OCI-LY7 (cell line): ENCODE measurements around the gene DNAH8. TPM values are rescaled to one million over a fixed set of nuclear protein-coding genes. Genes with fewer than 3 reads are reported as not detected.

Experiments used
- BruUV-seq: library from RNA; stranded (reverse); fragments of 400-500 nt; replicated peaks from 2 replicates; lab custom pipeline; 2021; lab: Mats Ljungman, UMichigan
- CTCF ChIA-PET: fragments of 300-600 bp; sonication (Branson Sonifier 250); formaldehyde crosslinking; loops from one replicate; lab custom pipeline; 2022; ENCODE audit warnings: antibody characterized with exemption; ENCODE audit not compliant: unreplicated experiment; lab: Charles Lee
- POLR2A ChIA-PET: fragments of 300-600 bp; sonication (Branson Sonifier 250); formaldehyde crosslinking; loops from one replicate; lab custom pipeline; 2022; ENCODE audit warnings: antibody characterized with exemption; lab: Charles Lee
- DNase-seq: peaks from one replicate; pipeline ENCODE4 v3.0.0-alpha.2; 2015; ENCODE audit warnings: low spot score
- H2AFZ ChIP-seq: fragments of 200-600 bp; sonication (generic), shearing (Covaris generic); 2 replicates; pipeline ENCODE4 v1.6.1; 2014; ENCODE audit warnings: mild to moderate bottlenecking, antibody characterized with exemption, low read length, moderate library complexity
- H3K27ac ChIP-seq: fragments of 200-600 bp; sonication (generic); 2 replicates; pipeline ENCODE4 v1.5.1; 2014; ENCODE audit warnings: mixed run types, low read depth, mild to moderate bottlenecking, moderate library complexity, low read length, inconsistent platforms; ENCODE audit not compliant: poor library complexity, severe bottlenecking
- H3K36me3 ChIP-seq: fragments of 200-600 bp; sonication (generic); 2 replicates; pipeline ENCODE4 v1.6.1; 2014; ENCODE audit warnings: mild to moderate bottlenecking, antibody characterized with exemption, low read length, moderate library complexity, mixed read lengths; ENCODE audit not compliant: insufficient read depth
- H3K4me1 ChIP-seq: fragments of 200-600 bp; sonication (generic); 2 replicates; pipeline ENCODE4 v1.5.1; 2014; ENCODE audit warnings: mild to moderate bottlenecking, low read length; ENCODE audit not compliant: insufficient read depth, poor library complexity, severe bottlenecking
- H3K4me2 ChIP-seq: fragments of 200-600 bp; sonication (generic); 2 replicates; pipeline ENCODE4 v1.6.1; 2014; ENCODE audit warnings: mild to moderate bottlenecking, low read length
- H3K4me3 ChIP-seq: fragments of 200-600 bp; sonication (generic); 2 replicates; pipeline ENCODE4 v1.5.1; 2014; ENCODE audit warnings: mild to moderate bottlenecking, low read depth, low read length; ENCODE audit not compliant: poor library complexity, severe bottlenecking
- H3K79me2 ChIP-seq: fragments of 200-600 bp; sonication (generic); 2 replicates; pipeline ENCODE4 v1.6.1; 2016; ENCODE audit warnings: low read depth, mild to moderate bottlenecking, low read length, moderate library complexity, mixed read lengths; ENCODE audit not compliant: insufficient read depth
- H3K9me2 ChIP-seq: fragments of 200-600 bp; sonication (generic); 2 replicates; pipeline ENCODE4 v1.6.1; 2016; ENCODE audit warnings: mild to moderate bottlenecking, low read length, mixed read lengths; ENCODE audit not compliant: insufficient read depth
- H3K9me3 ChIP-seq: fragments of 200-600 bp; sonication (generic); 2 replicates; pipeline ENCODE4 v1.6.1; 2014; ENCODE audit warnings: mild to moderate bottlenecking, mixed run types, low read length, mixed read lengths
- H4K20me1 ChIP-seq: fragments of 200-600 bp; sonication (generic); 2 replicates; pipeline ENCODE4 v1.6.1; 2014; ENCODE audit warnings: mild to moderate bottlenecking, antibody characterized with exemption, low read length, moderate library complexity, mixed read lengths; ENCODE audit not compliant: insufficient read depth
- CTCF ChIP-seq: fragments of 200-600 bp; sonication (generic); conservative IDR thresholded peaks from 2 replicates; pipeline ENCODE4 v1.5.1; 2014; ENCODE audit warnings: mild to moderate bottlenecking, antibody characterized with exemption, low read length, moderate library complexity, mixed read lengths
- EZH2phosphoT487 ChIP-seq: fragments of 200-600 bp; sonication (generic); IDR thresholded peaks from 2 replicates; pipeline ENCODE4 v1.6.1; 2018; ENCODE audit warnings: low read depth, borderline replicate concordance, mild to moderate bottlenecking, mixed run types, antibody characterized with exemption, low read length, moderate library complexity, mixed read lengths
- intact Hi-C: fragments of 100-400 bp; cut with micrococcal nuclease; formaldehyde crosslinking; loops from one replicate; pipeline ENCODE4 v1.10.0; 2022; ENCODE audit not compliant: unreplicated experiment
- total RNA-seq, 2 experiments: library from RNA; depleted of rRNA in 1 of 2; stranded (reverse); fragments of >200 nt in 1 of 2; shearing (Covaris generic) in 1 of 2; gene quantifications; 2 replicates each; pipeline ENCODE4 v1.2.3, GENCODE V29; 2014 to 2022

The DNAH8 gene
- total RNA-seq, 2 experiments from 2014 or later, result not detected

GRCh38 chr6:39043776-39044175 is 328.7 kb downstream of the DNAH8 start:
- ChIA-PET CTCF (no interaction called here), POLR2A (interaction anchor here (0.7 kb wide), 1 partner anchor 149 kb away, joined by 3 read pairs; no protein-coding TSS in a partner anchor)
- Histone ChIP-seq H3K4me2 (no peak overlapping the region), H2AFZ (no peak overlapping the region), H3K27ac (no peak overlapping the region), H3K9me2 (no peaks in the 10 kb centered on the region), H3K4me3 (no peak overlapping the region), H4K20me1 (no peaks in the 10 kb centered on the region), H3K36me3 (no peaks in the 10 kb centered on the region), H3K9me3 (no peaks in the 10 kb centered on the region), H3K4me1 (no peaks in the 10 kb centered on the region), H3K79me2 (no peaks in the 10 kb centered on the region)
- no peak for DNase-seq
- BruUV-seq, result no TSS peak
- intact Hi-C loops, result no loop called here
- TF ChIP-seq EZH2phosphoT487 (no peak), CTCF (no peak)

- H3K9me2 ChIP-seq, result no peaks in the 10 kb centered on the region
- DNase-seq, result no peak
- no peaks in the 10 kb centered on the region for H3K36me3 ChIP-seq
- no peaks in the 10 kb centered on the region for H4K20me1 ChIP-seq
- intact Hi-C loops, result no loop called here
- no peaks in the 10 kb centered on the region for H3K9me3 ChIP-seq
- TF ChIP-seq CTCF (no peak), EZH2phosphoT487 (no peak)
- H3K27ac ChIP-seq, result no peak overlapping the region
- no peak overlapping the region for H3K4me3 ChIP-seq
- no peak overlapping the region for H3K4me2 ChIP-seq
- no TSS peak for BruUV-seq
- H3K4me1 ChIP-seq, result no peaks in the 10 kb centered on the region
- no peak overlapping the region for H2AFZ ChIP-seq
- no peaks in the 10 kb centered on the region for H3K79me2 ChIP-seq
- ChIA-PET CTCF (no interaction called here), POLR2A (interaction anchor here (0.7 kb wide), 1 partner anchor 149 kb away, joined by 3 read pairs; no protein-coding TSS in a partner anchor)
These were observed 329.1 kb downstream of the DNAH8 start for GRCh38 chr6:39044181-39044580.

- no peak overlapping the region for H3K4me3 ChIP-seq
- H3K79me2 ChIP-seq, result no peaks in the 10 kb centered on the region
- no peaks in the 10 kb centered on the region for H3K9me2 ChIP-seq
- H3K27ac ChIP-seq, result no peak overlapping the region
- intact Hi-C loops, result no loop called here
- H3K9me3 ChIP-seq, result no peaks in the 10 kb centered on the region
- POLR2A ChIA-PET, result no interaction called here
- no peak for DNase-seq
- H3K4me2 ChIP-seq, result no peak overlapping the region
- no TSS peak for BruUV-seq
- CTCF ChIA-PET, result no interaction called here
- no peaks in the 10 kb centered on the region for H4K20me1 ChIP-seq
- H2AFZ ChIP-seq, result no peak overlapping the region
- no peaks in the 10 kb centered on the region for H3K36me3 ChIP-seq
- H3K4me1 ChIP-seq, result no peaks in the 10 kb centered on the region
- TF ChIP-seq CTCF, result no peak
- no peak for TF ChIP-seq EZH2phosphoT487
These were observed 332.6 kb downstream of the DNAH8 start for GRCh38 chr6:39047434-39048327.
